GM18499 (cell line): Measurements from ENCODE around the gene MPZL1.

Experiments used
- ATAC-seq: cut with Tn5 transposase; IDR thresholded peaks from one replicate; pipeline ENCODE4 v1.9.1; 2021; ENCODE audit warnings: moderate number of reproducible peaks; ENCODE audit not compliant: insufficient read depth, unreplicated experiment

MPZL1 gene

GRCh38 chr1:167721617-167722151 lies at the start of gene MPZL1:
MPZL1 (plus strand) TSS chr1:167721982; CDS start chr1:167722152, 170 bp downstream.
- ATAC-seq, result peak; percentile 82

- ATAC-seq, result no peak
These were observed 49.0 kb upstream of the MPZL1 start for GRCh38 chr1:167672831-167673230.

DNA sequence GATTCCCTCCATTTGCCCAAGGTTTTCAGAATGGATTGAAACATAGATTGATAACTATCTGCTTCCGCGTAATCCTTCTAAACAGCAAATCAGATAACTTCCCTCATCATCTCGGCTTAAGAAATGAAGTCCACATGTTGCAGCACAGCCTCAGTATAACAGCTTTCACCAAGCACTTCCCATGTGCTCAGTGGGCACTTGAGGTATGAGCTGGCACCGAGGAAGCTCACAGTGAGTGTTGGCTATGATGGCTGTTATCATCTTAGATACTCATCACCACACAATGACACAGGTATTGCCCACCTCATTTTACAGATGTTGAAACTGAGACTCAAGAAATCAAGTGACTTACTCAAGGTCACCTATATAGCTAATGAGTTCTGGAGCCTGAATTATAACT lies 48.5 kb upstream of the MPZL1 start:
- ATAC-seq, result no peak

GRCh38 chr1:167674156-167674555 lies 47.6 kb upstream of the MPZL1 start:
- no peak for ATAC-seq

GRCh38 chr1:167675440-167675839 lies 46.3 kb upstream of the MPZL1 start:
- ATAC-seq, result no peak

DNA sequence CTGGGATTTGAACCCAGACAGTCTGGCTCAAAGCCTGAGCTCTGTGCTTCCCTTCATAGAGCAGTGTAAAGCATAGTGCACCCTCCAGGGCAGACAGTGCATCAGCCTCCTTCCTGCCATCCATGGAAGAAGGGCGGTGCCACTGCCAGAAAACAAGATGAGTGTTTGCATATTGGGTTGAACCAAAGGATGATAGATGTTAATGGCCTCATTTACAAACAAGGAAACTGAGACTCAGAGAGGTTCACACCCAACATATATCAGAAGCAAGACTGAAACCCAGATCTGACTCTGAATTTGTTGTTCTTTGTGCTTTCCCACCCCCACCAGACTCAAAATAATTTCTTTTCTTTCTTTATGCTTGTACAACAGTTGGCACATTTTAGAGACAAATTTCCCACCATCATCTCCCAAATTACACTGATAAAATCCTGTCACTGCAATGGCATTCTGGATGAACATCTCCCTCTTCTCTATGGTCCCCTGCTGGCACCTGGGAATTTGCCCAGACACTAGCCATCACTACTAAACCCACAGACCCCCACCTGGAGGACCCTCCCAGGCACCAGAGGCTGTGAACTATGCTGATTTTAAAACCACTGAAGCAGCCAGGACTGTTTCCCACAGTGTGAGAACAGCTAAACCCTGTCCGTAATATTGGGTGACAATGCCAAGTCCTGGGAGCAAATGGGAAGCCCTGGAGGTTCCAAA lies 45.4 kb upstream of the MPZL1 start:
- ATAC-seq, result no peak

- no peak for ATAC-seq
These were observed 44.6 kb upstream of the MPZL1 start for GRCh38 chr1:167676916-167677848.

DNA sequence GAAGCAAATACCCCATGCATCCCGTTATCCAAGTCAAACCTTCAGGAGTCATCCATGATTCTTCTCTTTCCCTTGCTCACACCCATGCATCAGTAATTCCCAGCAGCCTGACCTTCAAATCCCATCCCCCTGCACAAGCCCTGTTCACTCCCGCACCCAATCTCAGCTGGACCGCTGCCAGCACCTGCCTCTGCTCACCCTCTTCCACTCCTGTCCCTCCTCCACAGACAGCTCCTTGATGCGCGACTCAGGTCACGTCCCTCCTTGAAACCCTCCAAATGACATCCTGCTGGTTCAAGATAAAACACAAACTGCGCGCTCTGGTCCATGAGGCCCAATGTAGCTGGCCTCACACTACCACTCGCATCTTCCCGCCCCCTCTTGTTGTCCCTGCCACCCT lies 43.4 kb upstream of the MPZL1 start:
- no peak for ATAC-seq

DNA sequence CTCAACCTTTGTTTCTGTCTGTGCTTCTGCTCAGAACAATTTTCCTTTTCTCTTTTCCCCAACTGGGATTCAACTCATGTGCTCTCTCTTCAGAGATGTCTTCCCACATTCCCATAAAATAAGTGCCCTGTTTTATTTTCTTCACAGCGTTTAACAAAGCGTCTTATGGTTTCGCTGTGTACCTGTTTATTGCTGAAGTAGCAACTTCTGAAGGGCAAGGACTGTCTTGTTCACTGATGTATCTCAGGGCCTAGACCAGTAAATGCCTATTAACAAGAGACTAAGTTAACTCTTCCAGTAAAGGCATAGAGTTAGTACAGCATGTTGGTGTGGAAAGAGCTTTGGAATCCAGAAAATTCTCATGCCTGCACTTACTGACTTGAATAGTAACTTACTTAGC lies 42.9 kb upstream of the MPZL1 start:
- ATAC-seq, result no peak

DNA sequence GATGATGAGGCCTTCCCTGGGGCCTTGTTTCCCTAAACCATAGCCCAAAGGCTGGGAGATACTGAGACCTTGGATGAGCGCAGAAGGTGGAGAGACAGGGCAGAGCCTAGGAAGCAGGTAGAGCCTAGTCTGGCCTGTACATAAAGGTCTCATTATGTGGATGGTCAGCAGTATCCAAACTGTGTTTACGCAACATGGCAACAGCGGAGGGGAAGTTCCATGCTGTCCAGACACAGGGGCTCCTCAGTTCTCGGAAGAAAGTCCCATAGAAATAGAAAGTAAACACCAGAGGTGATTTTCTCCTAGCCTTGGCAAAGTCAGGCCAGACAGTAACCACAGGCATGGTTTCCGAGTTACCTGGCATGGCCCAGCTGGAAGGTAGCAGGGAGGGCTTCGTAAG lies 42.1 kb upstream of the MPZL1 start:
- ATAC-seq, result no peak

- ATAC-seq, result no peak
These were observed 40.8 kb upstream of the MPZL1 start for GRCh38 chr1:167681024-167681423.

- ATAC-seq, result no peak
These were observed 40.2 kb upstream of the MPZL1 start for GRCh38 chr1:167681451-167682098.

DNA sequence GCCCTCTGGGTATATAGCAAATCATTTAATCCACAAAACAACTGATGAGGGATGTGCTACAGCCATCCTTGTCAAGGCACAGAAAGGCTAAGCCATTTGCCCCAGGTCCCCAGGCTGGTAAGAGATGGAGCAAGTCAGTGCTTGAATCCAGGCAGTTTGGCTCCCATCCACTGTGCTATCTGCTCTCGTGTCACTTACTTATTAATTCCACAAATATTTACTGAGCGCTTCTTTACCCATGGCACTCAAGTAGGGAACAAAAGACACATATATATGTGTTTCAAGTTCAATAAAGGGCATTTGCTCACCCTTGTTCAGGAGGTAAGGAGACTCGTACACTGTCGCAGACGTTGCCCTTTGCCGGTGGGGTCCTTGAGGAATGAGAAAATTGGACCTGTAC lies 38.6 kb upstream of the MPZL1 start:
- ATAC-seq, result no peak

- no peak for ATAC-seq
These were observed 37.9 kb upstream of the MPZL1 start for GRCh38 chr1:167683641-167684502.

GRCh38 chr1:167685844-167686243 lies 35.9 kb upstream of the MPZL1 start:
- no peak for ATAC-seq

GRCh38 chr1:167687919-167688519 lies 33.8 kb upstream of the MPZL1 start:
- no peak for ATAC-seq

GRCh38 chr1:167689567-167689920 lies 32.2 kb upstream of the MPZL1 start:
- no peak for ATAC-seq

DNA sequence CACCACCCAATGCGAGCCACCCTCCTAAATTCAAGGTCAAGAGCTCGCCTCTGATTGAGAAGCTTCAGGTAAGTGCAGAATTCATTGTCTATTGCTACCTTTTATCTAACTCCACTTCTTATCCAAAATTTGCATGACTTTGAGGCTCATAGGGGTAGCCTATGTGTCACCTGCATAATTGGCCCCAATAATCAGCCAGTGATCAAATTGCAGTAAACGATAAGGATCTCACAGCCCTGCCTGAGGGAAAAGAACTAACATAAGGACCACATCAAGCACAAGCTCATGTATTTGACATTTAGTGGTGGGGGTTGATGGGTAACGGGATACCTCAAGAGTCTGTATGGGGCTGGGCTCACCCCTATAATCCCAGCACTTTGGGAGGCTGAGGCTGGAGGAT lies 31.7 kb upstream of the MPZL1 start:
- ATAC-seq, result no peak

- ATAC-seq, result no peak
These were observed 28.2 kb upstream of the MPZL1 start for GRCh38 chr1:167693425-167694045.
